Lower leg skin (tissue), 3 donors: ENCODE data around the gene CACNB4.

Experiments
- POLR2A ChIP-seq, 2 donors: fragments of 450-650 bp; IDR thresholded peaks; one replicate each; pipeline ENCODE4 v1.6.1; 2016 to 2017; ENCODE audit warnings: antibody characterized with exemption in 2 of 2, mild to moderate bottlenecking in 1 of 2, moderate library complexity in 1 of 2
- TF ChIP-seq, protein P1 (sequence below), 3 donors: fragments of 450-650 bp; IDR thresholded peaks; one replicate each; pipeline ENCODE4 v1.5.1; 2016; ENCODE audit warnings: antibody characterized with exemption in 3 of 3, mild to moderate bottlenecking in 3 of 3, moderate library complexity in 2 of 3

- TF ChIP-seq, protein P1, sequence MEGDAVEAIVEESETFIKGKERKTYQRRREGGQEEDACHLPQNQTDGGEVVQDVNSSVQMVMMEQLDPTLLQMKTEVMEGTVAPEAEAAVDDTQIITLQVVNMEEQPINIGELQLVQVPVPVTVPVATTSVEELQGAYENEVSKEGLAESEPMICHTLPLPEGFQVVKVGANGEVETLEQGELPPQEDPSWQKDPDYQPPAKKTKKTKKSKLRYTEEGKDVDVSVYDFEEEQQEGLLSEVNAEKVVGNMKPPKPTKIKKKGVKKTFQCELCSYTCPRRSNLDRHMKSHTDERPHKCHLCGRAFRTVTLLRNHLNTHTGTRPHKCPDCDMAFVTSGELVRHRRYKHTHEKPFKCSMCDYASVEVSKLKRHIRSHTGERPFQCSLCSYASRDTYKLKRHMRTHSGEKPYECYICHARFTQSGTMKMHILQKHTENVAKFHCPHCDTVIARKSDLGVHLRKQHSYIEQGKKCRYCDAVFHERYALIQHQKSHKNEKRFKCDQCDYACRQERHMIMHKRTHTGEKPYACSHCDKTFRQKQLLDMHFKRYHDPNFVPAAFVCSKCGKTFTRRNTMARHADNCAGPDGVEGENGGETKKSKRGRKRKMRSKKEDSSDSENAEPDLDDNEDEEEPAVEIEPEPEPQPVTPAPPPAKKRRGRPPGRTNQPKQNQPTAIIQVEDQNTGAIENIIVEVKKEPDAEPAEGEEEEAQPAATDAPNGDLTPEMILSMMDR (IDR thresholded peaks at IDR 0.05): no peak
- TF ChIP-seq POLR2A (IDR thresholded peaks at IDR 0.05): no peak
Observed at GRCh38 chr2:151991010-151991409, 107.8 kb downstream of the CACNB4 start.
